Activated CD8-positive, alpha-beta memory T cell treated with anti-CD3 and anti-CD28 coated beads, Interleukin-2, amount 10 ng/mL, durations not matched to agents 7 days and 5 days (primary cell): Measurements from ENCODE around the gene FER. TPM values are rescaled to one million over a fixed set of nuclear protein-coding genes. Genes with fewer than 3 reads are reported as not detected.

Experiments used
- ATAC-seq: fragments of 150-1000 bp; cut with Tn5 transposase; one replicate; pipeline ENCODE4 v1.10.0; 2021; ENCODE audit warnings: moderate library complexity
- CTCF ChIA-PET: fragments of 350-600 bp; sonication (Branson Sonifier 250); formaldehyde crosslinking; loops from one replicate; lab custom pipeline; 2021; ENCODE audit warnings: antibody characterized with exemption; lab: Charles Lee
- DNase-seq: peaks from one replicate; pipeline ENCODE4 v3.0.0-alpha.2; 2020
- H3K27ac Mint-ChIP-seq: one replicate; pipeline ENCODE4 v1.8.0; 2021; ENCODE audit warnings: mild to moderate bottlenecking, mixed read lengths
- H3K27me3 Mint-ChIP-seq: one replicate; pipeline ENCODE4 v1.8.0; 2021; ENCODE audit warnings: mixed read lengths
- H3K36me3 Mint-ChIP-seq: one replicate; pipeline ENCODE4 v1.8.0; 2021; ENCODE audit warnings: mild to moderate bottlenecking, mixed read lengths
- H3K4me1 Mint-ChIP-seq: one replicate; pipeline ENCODE4 v1.8.0; 2021; ENCODE audit warnings: mixed read lengths
- H3K4me3 Mint-ChIP-seq: one replicate; pipeline ENCODE4 v1.8.0; 2021; ENCODE audit warnings: mild to moderate bottlenecking, moderate library complexity, mixed read lengths
- H3K9me3 Mint-ChIP-seq: one replicate; pipeline ENCODE4 v1.8.0; 2022; ENCODE audit warnings: low read depth, mixed read lengths
- total RNA-seq, 2 experiments: library from RNA; stranded (reverse); gene quantifications; one replicate each; pipeline ENCODE4 v1.2.3, GENCODE V29; 2021

FER gene
- total RNA-seq, 2 experiments from 2014 or later: 9.0 to 11.7 TPM

DNA sequence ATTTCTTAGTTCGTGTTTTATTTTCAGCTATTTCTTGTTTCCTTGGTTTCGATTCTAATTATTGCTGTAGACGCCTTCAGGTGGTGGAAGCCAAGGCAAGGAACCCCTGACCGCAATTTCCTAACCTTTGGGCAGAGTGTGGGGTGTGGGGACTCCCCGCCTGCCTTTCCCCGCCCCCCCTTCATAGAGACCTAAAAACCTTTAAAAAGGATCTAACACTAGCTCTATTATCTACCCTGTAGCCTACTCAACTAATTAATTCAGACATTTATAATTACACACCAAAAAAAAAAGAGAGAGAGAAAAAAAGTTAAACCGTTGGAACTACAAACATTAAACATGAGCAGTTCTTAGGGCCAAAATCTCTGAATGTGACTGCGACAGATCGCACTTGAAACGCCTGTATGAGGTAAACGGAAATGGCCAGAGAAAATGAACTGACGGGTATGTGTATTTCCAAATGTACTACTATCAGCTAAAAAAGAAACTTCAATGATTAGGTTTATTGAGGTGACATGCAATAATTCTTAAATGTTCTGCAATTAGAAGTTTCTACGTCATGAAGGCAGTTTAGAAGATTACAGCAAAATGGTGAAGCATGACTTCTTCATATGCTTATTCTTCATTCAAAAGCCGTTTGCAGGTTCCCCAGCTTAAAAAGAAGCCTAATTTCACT, 19.0 kb upstream of the FER start:
- peaks cover 1% of the 10 kb centered on the region for H3K36me3 Mint-ChIP-seq
- peaks cover 24% of the 10 kb centered on the region for H3K4me1 Mint-ChIP-seq
- ATAC-seq (peak; percentile 67), DNase-seq (peak; percentile 67)
- H3K27ac Mint-ChIP-seq: peak overlapping the region; percentile 54
- H3K9me3 Mint-ChIP-seq: no peaks in the 10 kb centered on the region
- peak overlapping the region; percentile 77 for H3K4me3 Mint-ChIP-seq
- peaks cover 46% of the 10 kb centered on the region for H3K27me3 Mint-ChIP-seq
- CTCF ChIA-PET: interaction anchor here (0.8 to 1.6 kb wide), 5 partner anchors 12 to 681 kb away, joined by 3 to 4 read pairs (median 4); partner anchors contain the start of genes FER and PJA2

DNA sequence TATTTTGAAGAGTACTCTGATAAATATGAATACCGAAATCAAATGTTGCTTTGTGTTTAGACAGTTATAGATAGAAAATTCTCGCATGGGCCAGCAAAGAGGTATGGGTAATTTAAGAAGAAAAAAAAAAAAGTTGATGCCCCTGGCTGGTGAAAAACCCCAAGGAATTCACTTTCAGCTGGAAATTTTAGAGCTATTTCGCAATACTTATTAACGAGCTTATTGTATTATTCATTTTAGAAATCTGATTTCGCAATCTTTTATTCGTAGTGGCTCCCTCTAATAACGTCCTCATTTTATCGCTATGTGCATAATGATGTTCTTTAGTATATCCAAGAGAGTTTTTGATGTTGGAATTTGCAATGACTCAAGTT, 18.5 kb upstream of the FER start:
- no peaks in the 10 kb centered on the region for H3K9me3 Mint-ChIP-seq
- DNase-seq (no peak), ATAC-seq (no peak)
- H3K4me3 Mint-ChIP-seq: no peak overlapping the region
- peaks cover 24% of the 10 kb centered on the region for H3K4me1 Mint-ChIP-seq
- H3K27ac Mint-ChIP-seq: no peak overlapping the region
- CTCF ChIA-PET: interaction anchor here (1.0 kb wide), 1 partner anchor 12 kb away, joined by 3 read pairs; no protein-coding TSS in a partner anchor
- H3K27me3 Mint-ChIP-seq: peaks cover 51% of the 10 kb centered on the region
- H3K36me3 Mint-ChIP-seq: peaks cover 1% of the 10 kb centered on the region

DNA sequence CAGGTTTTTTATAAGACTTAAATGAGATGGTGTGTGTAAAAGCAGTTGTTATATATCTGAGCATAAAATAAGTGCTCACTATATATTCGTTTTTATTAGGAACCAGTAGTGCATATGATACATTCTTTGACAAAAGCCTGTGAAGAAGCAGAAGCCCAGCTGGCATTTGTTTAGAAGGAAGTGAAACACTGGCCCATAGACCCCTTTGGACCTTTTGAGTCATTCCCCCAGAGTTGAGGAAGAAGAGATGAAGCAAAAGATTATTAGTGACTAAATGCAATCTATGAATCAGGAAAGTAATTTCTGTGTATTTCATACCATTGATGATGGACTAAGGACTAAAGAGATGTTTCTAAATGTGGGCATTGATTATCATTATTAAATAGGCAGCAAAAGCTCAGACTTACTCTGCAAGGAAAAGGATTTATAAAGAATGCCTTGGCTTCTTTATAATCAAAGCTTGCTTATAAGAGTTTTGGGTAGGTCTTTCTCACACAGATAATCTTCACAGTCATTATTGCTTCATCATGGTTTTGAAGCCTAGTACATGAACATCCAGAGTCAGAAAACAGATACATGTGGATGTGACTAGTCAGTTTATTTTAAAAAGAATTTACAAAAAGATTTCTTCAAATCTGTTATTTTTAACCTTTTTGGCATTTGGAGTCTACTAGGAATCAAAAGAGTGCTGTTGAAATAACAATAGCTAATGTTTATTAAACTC, 16.9 kb upstream of the FER start:
- no peak overlapping the region for H3K4me3 Mint-ChIP-seq
- peaks cover 1% of the 10 kb centered on the region for H3K36me3 Mint-ChIP-seq
- no peak for ATAC-seq
- no peak overlapping the region for H3K27ac Mint-ChIP-seq
- H3K4me1 Mint-ChIP-seq: peaks cover 24% of the 10 kb centered on the region
- CTCF ChIA-PET: no interaction called here
- H3K27me3 Mint-ChIP-seq: peaks cover 54% of the 10 kb centered on the region
- no peak for DNase-seq
- no peaks in the 10 kb centered on the region for H3K9me3 Mint-ChIP-seq

DNA sequence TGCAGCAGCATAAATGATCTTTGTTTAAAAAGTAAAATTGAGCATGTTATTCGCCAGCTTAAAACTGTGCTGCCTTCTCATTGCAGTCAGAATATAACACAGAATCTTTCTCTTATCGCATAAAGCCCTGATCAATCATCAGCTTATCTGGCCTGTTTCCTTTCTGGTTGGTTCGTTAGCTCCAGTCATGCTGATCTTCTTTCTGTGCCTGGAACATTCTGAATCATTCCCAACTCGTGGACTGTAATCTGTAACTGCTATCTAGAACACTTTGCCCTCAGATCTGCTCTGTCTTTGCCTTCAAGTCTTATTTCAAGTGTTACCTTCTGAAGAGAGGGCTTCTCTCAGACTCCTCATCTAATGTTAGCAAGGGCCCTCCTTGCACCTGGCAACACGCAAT, 11.9 kb upstream of the FER start:
- Mint-ChIP-seq H3K27me3 (peaks cover 29% of the 10 kb centered on the region), H3K9me3 (no peaks in the 10 kb centered on the region), H3K36me3 (no peaks in the 10 kb centered on the region), H3K4me3 (no peak overlapping the region), H3K4me1 (no peaks in the 10 kb centered on the region), H3K27ac (no peak overlapping the region)
- DNase-seq (no peak), ATAC-seq (no peak)
- CTCF ChIA-PET: no interaction called here

DNA sequence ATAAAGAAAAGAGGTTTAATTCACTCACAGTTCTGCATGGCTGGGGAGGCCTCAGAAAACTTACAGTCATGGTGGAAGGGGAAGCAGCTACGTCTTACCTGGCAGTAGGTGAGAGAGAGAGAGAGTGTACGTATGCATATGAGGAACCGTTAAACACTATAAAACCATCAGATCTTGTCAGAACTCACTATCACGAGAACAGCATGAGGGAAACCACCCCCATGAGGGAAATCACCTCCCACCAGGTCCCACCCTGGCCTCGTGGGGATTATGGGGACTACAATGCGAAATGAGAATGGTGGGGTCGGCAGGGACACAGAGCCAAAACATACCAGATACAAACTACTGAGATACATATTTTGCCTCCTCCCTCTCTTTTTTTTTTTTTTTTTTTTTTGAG, 10.8 kb upstream of the FER start:
- DNase-seq (no peak), ATAC-seq (no peak)
- Mint-ChIP-seq H3K4me1 (no peaks in the 10 kb centered on the region), H3K27ac (no peak overlapping the region), H3K4me3 (no peak overlapping the region), H3K27me3 (peaks cover 28% of the 10 kb centered on the region), H3K9me3 (no peaks in the 10 kb centered on the region), H3K36me3 (no peaks in the 10 kb centered on the region)
- CTCF ChIA-PET: no interaction called here

DNA sequence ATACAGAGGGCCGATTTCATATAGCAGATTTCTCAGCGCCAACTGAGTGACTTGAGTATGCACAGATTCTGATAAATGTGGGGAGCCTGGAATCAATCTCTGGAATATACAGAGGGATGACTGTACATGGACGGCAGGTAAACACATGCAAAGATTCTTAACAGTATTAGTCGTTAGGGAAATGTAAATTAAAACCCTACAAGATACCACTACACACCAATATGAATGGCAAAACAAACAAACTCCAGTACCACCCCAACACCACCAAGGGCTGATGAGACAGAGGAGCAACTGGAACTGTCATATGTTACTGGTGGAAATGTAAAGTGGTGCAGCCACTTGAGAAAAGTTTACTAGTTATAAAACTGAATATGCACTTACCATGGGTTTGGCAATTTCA, 8.3 kb upstream of the FER start:
- Mint-ChIP-seq H3K4me3 (no peak overlapping the region), H3K27ac (no peak overlapping the region), H3K36me3 (no peaks in the 10 kb centered on the region), H3K9me3 (no peaks in the 10 kb centered on the region), H3K4me1 (no peaks in the 10 kb centered on the region), H3K27me3 (peaks cover 17% of the 10 kb centered on the region)
- no peak for ATAC-seq
- DNase-seq: no peak
- CTCF ChIA-PET: no interaction called here

DNA sequence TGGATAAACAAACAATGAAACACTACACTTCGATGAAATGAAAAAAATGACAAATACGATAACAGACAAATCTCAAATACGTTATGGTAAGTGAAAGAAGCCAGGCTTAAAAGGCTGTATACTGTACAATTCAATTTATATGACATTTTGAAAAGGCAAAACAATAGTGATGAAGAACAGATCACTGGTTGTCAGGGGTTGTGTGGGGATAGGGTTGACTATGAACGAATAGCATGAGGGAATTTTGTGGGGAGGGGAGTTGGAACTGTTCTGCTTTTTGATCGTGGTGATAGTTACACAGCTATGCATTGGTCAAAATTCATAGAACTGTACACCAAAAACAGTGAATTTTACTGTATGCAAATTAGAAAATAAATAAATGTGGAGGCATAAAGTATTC, 7.8 kb upstream of the FER start:
- CTCF ChIA-PET: no interaction called here
- no peaks in the 10 kb centered on the region for H3K36me3 Mint-ChIP-seq
- H3K27me3 Mint-ChIP-seq: peaks cover 17% of the 10 kb centered on the region

DNA sequence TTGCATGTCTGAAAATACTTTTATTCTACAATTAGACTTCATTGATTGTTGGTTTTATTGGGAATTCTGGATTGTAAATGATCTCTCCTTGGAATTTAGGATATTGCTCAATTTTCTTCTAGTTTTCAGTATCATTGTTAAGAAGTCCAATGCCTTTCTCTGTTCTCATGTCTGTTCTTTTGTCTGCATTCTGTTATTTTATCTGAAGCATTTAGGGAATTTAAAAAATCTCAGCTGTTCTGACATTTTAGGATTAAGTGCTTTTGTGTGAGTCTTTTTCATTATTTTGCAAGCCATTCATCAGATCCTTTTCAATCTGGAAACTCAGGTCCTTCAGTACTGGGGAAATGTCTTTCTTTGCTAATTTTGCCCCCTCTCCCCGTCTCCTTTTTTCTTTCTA, 4.4 kb upstream of the FER start:
- H3K27ac Mint-ChIP-seq: no peak overlapping the region
- peaks cover 16% of the 10 kb centered on the region for H3K27me3 Mint-ChIP-seq
- CTCF ChIA-PET: no interaction called here
- ATAC-seq (no peak), DNase-seq (no peak)
- no peaks in the 10 kb centered on the region for H3K9me3 Mint-ChIP-seq
- H3K4me3 Mint-ChIP-seq: no peak overlapping the region
- peaks cover 9% of the 10 kb centered on the region for H3K4me1 Mint-ChIP-seq
- peaks cover 2% of the 10 kb centered on the region for H3K36me3 Mint-ChIP-seq

More for the DNA sequence above, 7.8 kb upstream of the FER start:
- no peak overlapping the region for H3K4me3 Mint-ChIP-seq
- H3K4me1 Mint-ChIP-seq: no peaks in the 10 kb centered on the region
- ATAC-seq (no peak), DNase-seq (no peak)
- H3K27ac Mint-ChIP-seq: no peak overlapping the region
- no peaks in the 10 kb centered on the region for H3K9me3 Mint-ChIP-seq

DNA sequence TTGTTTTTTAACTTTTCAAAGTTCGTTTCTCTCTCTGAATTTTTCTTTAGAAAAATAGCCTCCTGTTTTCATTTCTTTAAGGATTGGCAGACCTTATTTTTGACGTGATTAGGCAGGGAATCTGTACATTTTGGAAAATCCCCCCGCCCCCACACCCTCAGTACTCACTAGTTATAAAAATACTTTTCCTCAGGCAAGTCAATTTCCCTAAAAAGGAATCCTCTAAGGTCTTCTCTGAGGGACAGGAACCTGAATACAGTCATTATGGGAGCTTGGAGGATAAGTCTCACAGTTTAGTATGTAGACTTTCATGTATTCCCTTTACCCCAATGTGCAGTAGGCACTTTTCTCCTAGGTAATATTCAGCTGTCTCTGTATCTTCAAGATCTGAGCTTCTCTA, 3.9 kb upstream of the FER start:
- H3K4me3 Mint-ChIP-seq: no peak overlapping the region
- CTCF ChIA-PET: interaction anchor here (0.9 kb wide), 1 partner anchor 16 kb away, joined by 3 read pairs; no protein-coding TSS in a partner anchor
- ATAC-seq: no peak
- H3K9me3 Mint-ChIP-seq: no peaks in the 10 kb centered on the region
- H3K36me3 Mint-ChIP-seq: peaks cover 2% of the 10 kb centered on the region
- no peak overlapping the region for H3K27ac Mint-ChIP-seq
- no peak for DNase-seq
- H3K4me1 Mint-ChIP-seq: peaks cover 10% of the 10 kb centered on the region
- peaks cover 13% of the 10 kb centered on the region for H3K27me3 Mint-ChIP-seq

DNA sequence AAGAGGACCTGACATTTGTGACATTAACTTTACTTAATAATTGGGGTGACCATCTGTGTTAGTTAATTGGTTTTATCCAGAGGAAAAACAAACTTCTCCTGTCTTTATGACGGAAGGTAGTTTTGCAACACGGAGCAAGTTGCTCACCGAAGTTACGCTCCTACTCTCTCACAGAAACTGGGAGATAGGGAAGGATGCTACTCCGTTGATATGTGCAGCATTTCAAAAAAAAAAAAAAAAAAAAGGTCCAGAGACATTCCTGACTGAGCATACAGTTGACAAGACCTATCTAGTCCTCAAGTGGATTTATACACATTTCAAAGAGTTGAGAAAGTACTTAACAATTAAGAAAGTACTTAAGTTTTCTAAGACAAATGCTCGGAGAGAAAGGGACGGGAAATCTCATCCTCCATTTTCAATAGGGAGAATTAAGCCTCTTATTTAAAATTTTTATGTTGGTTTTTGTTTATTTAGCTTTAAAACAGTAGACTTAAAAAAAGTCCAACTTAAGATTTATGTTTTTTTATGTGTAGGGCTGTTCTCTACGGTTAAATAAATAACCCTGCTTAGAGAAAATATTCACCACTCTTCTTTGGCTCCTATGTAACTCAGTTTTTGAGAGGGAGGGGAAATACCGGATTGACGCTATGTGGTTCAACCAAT, 455 bp upstream of the FER start:
- Mint-ChIP-seq H3K27me3 (peaks cover 10% of the 10 kb centered on the region), H3K4me1 (peaks cover 16% of the 10 kb centered on the region), H3K4me3 (peak overlapping the region; percentile 84), H3K27ac (no peak overlapping the region), H3K9me3 (no peaks in the 10 kb centered on the region), H3K36me3 (peaks cover 2% of the 10 kb centered on the region)
- CTCF ChIA-PET: no interaction called here
- ATAC-seq: no peak
- DNase-seq: no peak

DNA sequence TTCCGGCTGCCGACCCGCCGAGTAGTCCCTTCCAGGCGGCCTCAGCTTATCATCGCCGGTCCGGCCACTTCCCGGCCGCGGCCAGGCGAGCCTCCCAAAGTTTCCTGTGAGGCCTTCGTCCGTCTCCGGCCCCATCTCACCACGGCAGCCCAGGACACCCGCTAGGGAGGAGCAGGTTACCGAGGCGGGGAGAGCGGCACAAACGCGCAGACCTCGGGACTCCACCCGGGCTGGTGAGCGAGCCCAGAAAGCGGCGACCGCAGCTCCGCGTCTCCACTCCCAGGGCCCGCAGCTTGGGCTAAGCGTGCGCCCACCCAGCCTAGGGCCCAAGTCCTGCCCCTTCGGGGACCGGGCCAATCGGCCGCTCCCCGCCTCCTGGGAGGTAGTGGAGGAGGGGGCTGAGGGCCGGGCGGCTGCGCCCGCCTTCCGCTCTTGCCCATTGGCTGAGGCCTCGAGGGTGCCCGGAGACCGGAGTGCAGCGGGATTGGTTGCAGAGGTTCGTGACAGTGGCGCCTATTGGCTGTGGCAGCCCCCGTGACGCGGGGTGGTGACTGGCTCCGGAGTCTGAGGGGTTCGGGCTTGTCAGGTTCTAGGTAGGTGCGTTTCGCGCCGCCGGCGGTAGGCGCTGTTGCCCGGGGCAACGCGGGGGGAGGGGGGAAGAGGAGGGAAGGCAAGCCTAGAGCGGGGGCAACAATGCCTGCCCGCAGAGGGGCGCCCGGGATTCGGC, 867 bp downstream of the FER start:
- DNase-seq: peak; percentile 99
- CTCF ChIA-PET: interaction anchor here (1.3 kb wide), 1 partner anchor 21 kb away, joined by 4 read pairs; no protein-coding TSS in a partner anchor
- Mint-ChIP-seq H3K27ac (peak overlapping the region; percentile 91), H3K36me3 (peaks cover 2% of the 10 kb centered on the region), H3K4me1 (peaks cover 20% of the 10 kb centered on the region), H3K9me3 (no peaks in the 10 kb centered on the region), H3K27me3 (peaks cover 10% of the 10 kb centered on the region), H3K4me3 (peak overlapping the region; percentile 84)
- peak; percentile 97 for ATAC-seq

DNA sequence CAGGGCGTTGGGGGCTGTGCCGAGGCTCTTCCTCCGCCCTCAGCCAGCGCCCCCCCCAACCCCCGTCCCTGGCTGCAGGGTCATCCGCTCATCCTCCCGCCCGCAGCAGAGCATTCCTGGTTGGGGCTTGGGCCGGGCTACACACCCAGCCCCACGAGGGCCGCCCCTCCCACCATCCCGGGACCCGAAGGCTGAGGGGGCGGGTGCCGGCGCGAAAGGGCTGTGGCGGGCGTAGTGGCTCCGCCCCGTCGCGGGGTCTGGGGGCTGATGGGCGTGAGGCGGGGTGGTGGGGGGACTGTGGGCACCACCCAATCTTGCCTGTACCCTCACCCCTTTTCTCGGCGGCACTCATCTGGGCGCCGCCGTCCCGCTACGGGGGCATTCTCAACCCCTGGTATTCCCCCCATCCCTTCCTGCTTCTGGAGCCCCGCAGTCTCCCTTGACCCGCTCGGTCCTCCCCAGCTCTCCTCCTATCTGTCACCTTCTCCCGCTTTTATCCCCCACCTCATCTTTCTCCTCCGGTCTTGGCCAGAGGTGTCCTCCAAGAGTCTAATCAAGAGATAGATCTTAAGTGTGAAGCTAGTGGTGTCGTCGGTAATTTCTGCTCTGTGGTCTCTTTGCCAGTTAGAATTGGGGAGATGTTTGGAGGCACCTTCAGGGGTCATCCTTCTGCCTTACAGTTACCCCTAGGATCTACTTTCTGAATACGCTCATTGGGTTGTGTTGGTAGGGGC, 1.6 kb downstream of the FER start:
- peaks cover 2% of the 10 kb centered on the region for H3K36me3 Mint-ChIP-seq
- ATAC-seq: peak; percentile 29
- CTCF ChIA-PET: interaction anchor here (1.3 to 1.6 kb wide), 2 partner anchors 21 kb away, joined by 4 read pairs; no protein-coding TSS in a partner anchor

More for the DNA sequence above, 1.6 kb downstream of the FER start:
- Mint-ChIP-seq H3K9me3 (no peaks in the 10 kb centered on the region), H3K27me3 (peaks cover 10% of the 10 kb centered on the region), H3K27ac (peak overlapping the region; percentile 69), H3K4me3 (peak overlapping the region; percentile 84), H3K4me1 (peaks cover 22% of the 10 kb centered on the region)
- DNase-seq: no peak
